NCI-H2196 treated with DMSO at 0.1 percent for 48 hours (cell line): ENCODE data around the gene TBC1D3.
"Not testable (repeated sequence)": the region's sequence is repeated elsewhere in the genome, so short reads cannot be mapped to it uniquely, and the experiment has no call there.

Source experiments
- DNase-seq: peaks from one replicate; lab custom pipeline; 2025; ENCODE audit not compliant: unreplicated experiment; lab: John Stamatoyannopoulos, UW

Gene TBC1D3

GRCh38 chr17:38192455-38192854, at the start of gene TBC1D3:
Gene TBC1D3, minus strand, starts transcription at chr17:38192555. Its CDS starts 1,526 bp downstream, at chr17:38191029.
- DNase-seq: not testable (repeated sequence)

DNA sequence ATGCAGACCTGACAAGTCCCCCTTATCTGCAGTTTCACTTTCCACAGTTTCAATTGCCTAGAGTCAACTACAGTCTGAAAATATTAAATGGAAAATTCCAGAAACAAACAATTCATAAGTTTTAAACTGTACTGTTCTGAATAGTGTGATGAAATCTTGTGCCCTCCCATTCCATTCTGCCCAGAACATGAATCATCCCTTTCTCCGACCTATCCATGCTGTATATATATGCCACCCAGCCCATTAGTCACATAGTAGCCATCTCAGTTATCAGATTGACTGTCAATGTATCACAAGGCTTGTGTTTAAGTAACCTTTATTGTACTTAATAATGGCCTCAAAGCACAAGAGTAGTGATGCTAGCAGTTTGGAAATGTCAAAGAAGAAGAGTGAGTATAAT, 40.4 kb upstream of the TBC1D3 start:
- DNase-seq: not testable (repeated sequence)

GRCh38 chr17:38225844-38226495, 33.6 kb upstream of the TBC1D3 start:
- DNase-seq: not testable (repeated sequence)

- not testable (repeated sequence) for DNase-seq
These were observed 28.5 kb upstream of the TBC1D3 start for GRCh38 chr17:38220867-38221266.

DNA sequence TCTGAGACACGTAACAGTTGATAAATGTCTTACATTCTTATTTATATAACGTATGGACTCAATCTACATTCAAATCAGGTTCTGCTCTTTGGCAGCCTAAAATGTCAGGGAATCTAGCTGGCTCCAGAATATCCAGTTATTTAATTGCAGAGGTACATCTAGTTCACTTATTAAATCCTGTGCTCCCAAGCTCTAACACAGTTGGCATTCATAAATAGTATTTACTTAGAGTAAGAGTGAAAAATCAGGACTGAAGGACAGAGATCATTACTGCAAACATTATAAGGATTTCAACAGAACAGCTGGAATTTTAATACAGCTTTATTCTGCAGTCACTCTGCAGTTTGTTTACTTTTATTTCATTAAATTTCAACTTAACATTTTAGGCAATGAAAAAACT, 7.9 kb upstream of the TBC1D3 start:
- not testable (repeated sequence) for DNase-seq

DNA sequence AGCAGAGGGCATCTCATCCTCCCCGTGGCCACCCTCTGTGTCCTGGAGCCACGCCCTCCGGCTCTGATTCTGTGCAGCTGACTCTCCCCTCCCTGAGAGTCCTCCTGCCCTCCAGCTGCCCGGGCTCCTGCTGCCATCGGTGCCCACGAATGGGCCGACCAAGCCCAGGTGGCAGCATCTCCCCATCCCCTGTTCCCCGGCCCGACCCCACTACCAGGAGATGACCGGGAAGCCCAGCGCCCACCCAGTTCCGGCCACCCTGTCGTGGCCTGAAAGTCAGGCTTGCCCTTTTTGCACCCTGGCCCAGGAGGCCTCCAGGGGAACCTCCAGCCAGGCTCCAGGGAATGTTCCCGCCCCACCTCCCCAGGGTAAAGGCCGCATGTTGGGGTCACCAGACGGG, 57.5 kb downstream of the TBC1D3 start:
- DNase-seq: not testable (repeated sequence)
